IMR-90 (cell line): ENCODE results near the gene ATP1A3. TPM values are rescaled to one million over a fixed set of nuclear protein-coding genes. Genes with fewer than 3 reads are reported as not detected.

Experiments used
- ATAC-seq: fragments of 200-7000 bp; cut with Tn5 transposase; 2 replicates; pipeline ENCODE4 v1.9.1; 2020; ENCODE audit warnings: low read depth, mild to moderate bottlenecking, moderate library complexity
- BruUV-seq: library from RNA; stranded (reverse); fragments of 400-500 nt; replicated peaks from 2 replicates; lab custom pipeline; 2021; lab: Mats Ljungman, UMichigan
- CTCF ChIA-PET: fragments of 300-600 bp; formaldehyde crosslinking; extraction: SDS; loops from one replicate; lab custom pipeline; 2021; ENCODE audit warnings: antibody characterized with exemption; lab: Yijun Ruan, JAX
- POLR2A ChIA-PET: fragments of 300-600 bp; sonication (Branson Sonifier 250); formaldehyde crosslinking; loops from one replicate; lab custom pipeline; 2022; ENCODE audit warnings: antibody characterized with exemption; ENCODE audit not compliant: unreplicated experiment; lab: Charles Lee
- DNase-seq: peaks from one replicate; pipeline ENCODE4 v3.0.0; 2013
- H2AFZ ChIP-seq: replicated peaks from 2 replicates; pipeline ENCODE3; 2013; ENCODE audit warnings: low read length, mild to moderate bottlenecking; ENCODE audit not compliant: poor library complexity
- H2AK5ac ChIP-seq: 2 replicates; pipeline ENCODE4 v1.6.1; 2013; ENCODE audit warnings: low read depth, low read length, inconsistent platforms
- H2AK9ac ChIP-seq: replicated peaks from 2 replicates; pipeline ENCODE3; 2013; ENCODE audit warnings: mild to moderate bottlenecking, low read depth, low read length, moderate library complexity; ENCODE audit not compliant: poor library complexity
- H2BK120ac ChIP-seq: 2 replicates; pipeline ENCODE4 v1.6.1; 2013; ENCODE audit warnings: low read depth, low read length, inconsistent platforms
- H2BK15ac ChIP-seq: 3 replicates; pipeline ENCODE4 v1.6.1; 2013; ENCODE audit warnings: low read depth, low read length, inconsistent platforms
- H2BK20ac ChIP-seq: 2 replicates; pipeline ENCODE4 v1.6.1; 2013; ENCODE audit warnings: low read depth, mild to moderate bottlenecking, inconsistent platforms, low read length, moderate library complexity
- H2BK5ac ChIP-seq: 2 replicates; pipeline ENCODE4 v1.6.1; 2013; ENCODE audit warnings: mild to moderate bottlenecking, low read depth, low read length, inconsistent platforms; ENCODE audit not compliant: poor library complexity, severe bottlenecking
- H3K14ac ChIP-seq: replicated peaks from 2 replicates; pipeline ENCODE4 v1.6.1; 2013; ENCODE audit warnings: low read depth, low read length, inconsistent platforms
- H3K18ac ChIP-seq: 2 replicates; pipeline ENCODE4 v1.6.1; 2013; ENCODE audit warnings: low read depth, low read length, control low read depth
- H3K23ac ChIP-seq: 2 replicates; pipeline ENCODE4 v1.6.1; 2013; ENCODE audit warnings: low read depth, low read length, inconsistent platforms
- H3K27ac ChIP-seq: 2 replicates; pipeline ENCODE4 v1.5.1; 2013; ENCODE audit warnings: mild to moderate bottlenecking, control low read depth, low read length; ENCODE audit not compliant: insufficient read depth
- H3K27me3 ChIP-seq: 2 replicates; pipeline ENCODE4 v1.6.1; 2013; ENCODE audit warnings: low read length; ENCODE audit not compliant: control insufficient read depth, insufficient read depth
- H3K36me3 ChIP-seq: 2 replicates; pipeline ENCODE4 v1.6.1; 2013; ENCODE audit warnings: low read length, mixed read lengths; ENCODE audit not compliant: control insufficient read depth, insufficient read depth
- H3K4ac ChIP-seq: 2 replicates; pipeline ENCODE4 v1.6.1; 2013; ENCODE audit warnings: low read depth, low read length, inconsistent platforms
- H3K4me1 ChIP-seq: 2 replicates; pipeline ENCODE4 v1.6.1; 2013; ENCODE audit warnings: low read length, mixed read lengths; ENCODE audit not compliant: control insufficient read depth, insufficient read depth
- H3K4me2 ChIP-seq: 2 replicates; pipeline ENCODE4 v1.6.1; 2013; ENCODE audit warnings: low read depth, mild to moderate bottlenecking, control low read depth, low read length, moderate library complexity
- H3K4me3 ChIP-seq: 2 replicates; pipeline ENCODE4 v1.5.1; 2013; ENCODE audit warnings: low read depth, mild to moderate bottlenecking, control low read depth, low read length, moderate library complexity; ENCODE audit not compliant: insufficient read depth
- H3K56ac ChIP-seq: 2 replicates; pipeline ENCODE4 v1.6.1; 2013; ENCODE audit warnings: low read length, inconsistent platforms; ENCODE audit not compliant: insufficient read depth; ENCODE audit errors: extremely low read depth
- H3K79me1 ChIP-seq, 2 experiments: 2 replicates each; pipeline ENCODE4 v1.6.1; 2013; ENCODE audit warnings: low read length in 2 of 2, inconsistent platforms in 1 of 2, low read depth in 1 of 2
- H3K9ac ChIP-seq: 2 replicates; pipeline ENCODE4 v1.6.1; 2013; ENCODE audit warnings: low read depth, low read length, control low read depth
- H3K9me1 ChIP-seq: 2 replicates; pipeline ENCODE4 v1.6.1; 2013; ENCODE audit warnings: low read length, inconsistent platforms; ENCODE audit not compliant: insufficient read depth
- H3K9me3 ChIP-seq: 2 replicates; pipeline ENCODE4 v1.6.1; 2013; ENCODE audit warnings: low read length; ENCODE audit not compliant: control insufficient read depth, insufficient read depth
- H4K20me1 ChIP-seq: 2 replicates; pipeline ENCODE4 v1.6.1; 2013; ENCODE audit warnings: low read length, inconsistent platforms; ENCODE audit not compliant: insufficient read depth
- H4K5ac ChIP-seq: 2 replicates; pipeline ENCODE4 v1.6.1; 2013; ENCODE audit warnings: mild to moderate bottlenecking, low read depth, low read length, control low read depth
- H4K8ac ChIP-seq, 2 experiments: 2 replicates each; pipeline ENCODE4 v1.6.1; 2013; ENCODE audit warnings: low read depth in 2 of 2, low read length in 2 of 2, control low read depth in 1 of 2, inconsistent platforms in 1 of 2
- H4K91ac ChIP-seq: 2 replicates; pipeline ENCODE4 v1.6.1; 2013; ENCODE audit warnings: low read depth, low read length, inconsistent platforms; ENCODE audit not compliant: insufficient read depth
- CEBPB ChIP-seq: IDR thresholded peaks from 2 replicates; pipeline ENCODE4 v1.6.1; 2012; ENCODE audit warnings: low read depth, low read length, improper control_type of control experiment
- CHD1 ChIP-seq: IDR thresholded peaks from 2 replicates; pipeline ENCODE4 v1.6.1; 2012; ENCODE audit warnings: low read depth, low read length, improper control_type of control experiment
- MAFK ChIP-seq: IDR thresholded peaks from 2 replicates; pipeline ENCODE4 v1.6.1; 2012; ENCODE audit warnings: low read depth, low read length, improper control_type of control experiment
- MAZ ChIP-seq: IDR thresholded peaks from 2 replicates; pipeline ENCODE4 v1.6.1; 2012; ENCODE audit warnings: low read depth, mild to moderate bottlenecking, low read length, improper control_type of control experiment, moderate library complexity, borderline replicate concordance
- MXI1 ChIP-seq: IDR thresholded peaks from 2 replicates; pipeline ENCODE4 v1.6.1; 2012; ENCODE audit warnings: low read depth, mild to moderate bottlenecking, low read length, moderate library complexity, borderline replicate concordance
- NFE2L2 ChIP-seq: fragments of 150-350 bp; IDR thresholded peaks from 2 replicates; pipeline ENCODE4 v1.6.1; 2016; ENCODE audit warnings: low read depth, mild to moderate bottlenecking, low read length
- POLR2A ChIP-seq: IDR thresholded peaks from 2 replicates; pipeline ENCODE4 v1.6.1; 2012; ENCODE audit warnings: mild to moderate bottlenecking, low read depth, low read length
- RAD21 ChIP-seq: IDR thresholded peaks from 2 replicates; pipeline ENCODE4 v1.6.1; 2012; ENCODE audit warnings: low read length, improper control_type of control experiment
- RCOR1 ChIP-seq: IDR thresholded peaks from 2 replicates; pipeline ENCODE4 v1.6.1; 2012; ENCODE audit warnings: mild to moderate bottlenecking, low read length, improper control_type of control experiment; ENCODE audit not compliant: insufficient replicate concordance
- RFX5 ChIP-seq: IDR thresholded peaks from 2 replicates; pipeline ENCODE4 v1.8.0; 2012; ENCODE audit warnings: low read depth, mild to moderate bottlenecking, low read length, moderate library complexity
- WGBS, 2 experiments: methylation state at CpG; one replicate each; pipeline versions ENCODE4 v1.1.5 to v1.1.7; 2013; ENCODE audit warnings: missing lambda C conversion rate in 2 of 2; ENCODE audit not compliant: insufficient read length in 1 of 2; ENCODE audit errors: extremely low coverage in 2 of 2; 5-methylcytosine and 5-hydroxymethylcytosine counted together
- dilution Hi-C: fragments of 300-500 bp; cut with HindIII; formaldehyde crosslinking; loops from one replicate; pipeline ENCODE4 v1.14.3; 2018; ENCODE audit warnings: low sequenced_read_pairs; ENCODE audit not compliant: unreplicated experiment
- in situ Hi-C: fragments of 300-500 bp; cut with MboI; formaldehyde crosslinking; loops from 3 replicates; pipeline ENCODE4 v1.14.3; 2019; ENCODE audit warnings: low sequenced_read_pairs, inconsistent platforms, mixed read lengths
- intact Hi-C: fragments of 100-400 bp; cut with micrococcal nuclease; formaldehyde crosslinking; loops from 2 replicates; pipeline ENCODE4 v1.10.0; 2022
- polyA plus RNA-seq, 3 experiments: library from polyadenylated mRNA; depleted of rRNA; stranded (reverse); fragments of >200 nt; gene quantifications; 2 replicates each; pipeline ENCODE4 v1.2.3, GENCODE V29; 2012; ENCODE audit warnings: low replicate concordance in 1 of 3
- total RNA-seq: library from RNA; depleted of rRNA; stranded (reverse); fragments of >200 nt; gene quantifications from 2 replicates; pipeline ENCODE4 v1.2.3, GENCODE V29; 2012
- TF ChIP-seq, protein P1 (sequence below): fragments of 150-350 bp; IDR thresholded peaks from 2 replicates; pipeline ENCODE4 v1.6.1; 2017; ENCODE audit warnings: mild to moderate bottlenecking, antibody characterized with exemption, low read length, low read depth

ATP1A3 gene
- total and polyA plus RNA-seq, 2 of the 4 experiments (the other 2 are of a cell fraction): under 0.01 to 0.12 TPM

DNA sequence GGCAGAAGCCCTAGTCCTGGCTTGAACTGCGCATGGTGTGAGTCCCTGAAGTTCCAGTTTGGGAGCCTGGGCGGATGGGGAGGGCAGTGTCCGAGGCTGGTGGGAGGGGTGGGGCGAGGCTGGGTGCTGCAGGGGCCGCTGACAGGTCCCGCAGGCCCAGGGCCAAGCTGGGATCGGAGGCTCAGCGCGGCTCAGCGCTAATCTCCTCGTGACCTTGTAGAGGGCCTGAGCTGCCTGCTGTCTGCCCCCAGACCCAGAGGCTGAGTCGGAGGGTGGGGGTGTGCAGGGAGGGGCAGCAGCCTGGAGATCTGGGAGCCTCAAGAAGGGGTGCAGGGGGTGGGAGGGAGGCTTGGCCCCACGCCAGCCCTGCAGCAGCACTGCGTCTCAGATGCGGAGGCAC, 3.0 kb downstream of the ATP1A3 start:
- H2AK5ac ChIP-seq: no peak overlapping the region
- no peak overlapping the region for H2AFZ ChIP-seq
- H3K27ac ChIP-seq: no peak overlapping the region
- ChIA-PET POLR2A (no interaction called here), CTCF (no interaction called here)
- intact Hi-C loops: no loop called here
- no peak overlapping the region for H2BK20ac ChIP-seq
- no peak overlapping the region for H2BK120ac ChIP-seq
- DNase-seq (no peak), ATAC-seq (no peak)
- 7% methylated on average over 5 of the region's 15 CpGs; no CpG with 5 or more reads in 1 of the 2 experiments for WGBS, 2 experiments
- H3K4ac ChIP-seq: no peak overlapping the region
- no peak overlapping the region for H2BK5ac ChIP-seq
- H4K91ac ChIP-seq: no peak overlapping the region
- H3K4me1 ChIP-seq: no peaks in the 10 kb centered on the region
- no peaks in the 10 kb centered on the region for H3K36me3 ChIP-seq
- H3K79me1 ChIP-seq: no peaks in the 10 kb centered on the region
- no peak overlapping the region for H3K18ac ChIP-seq
- BruUV-seq: no TSS peak
- H3K9me1 ChIP-seq: peaks cover 8% of the 10 kb centered on the region; the same call in 1 of the 2 replicates
- in situ Hi-C loops: no loop called here
- H3K23ac ChIP-seq: no peak overlapping the region
- no peak overlapping the region for H3K56ac ChIP-seq
- no peak overlapping the region for H3K4me3 ChIP-seq
- H2AK9ac ChIP-seq: no peak overlapping the region
- H2BK15ac ChIP-seq: no peak overlapping the region
- no peak overlapping the region for H3K4me2 ChIP-seq
- dilution Hi-C loops: no loop called here
- H3K27me3 ChIP-seq: peaks cover 54% of the 10 kb centered on the region
- H3K9me3 ChIP-seq: no peaks in the 10 kb centered on the region
- TF ChIP-seq, protein P1, sequence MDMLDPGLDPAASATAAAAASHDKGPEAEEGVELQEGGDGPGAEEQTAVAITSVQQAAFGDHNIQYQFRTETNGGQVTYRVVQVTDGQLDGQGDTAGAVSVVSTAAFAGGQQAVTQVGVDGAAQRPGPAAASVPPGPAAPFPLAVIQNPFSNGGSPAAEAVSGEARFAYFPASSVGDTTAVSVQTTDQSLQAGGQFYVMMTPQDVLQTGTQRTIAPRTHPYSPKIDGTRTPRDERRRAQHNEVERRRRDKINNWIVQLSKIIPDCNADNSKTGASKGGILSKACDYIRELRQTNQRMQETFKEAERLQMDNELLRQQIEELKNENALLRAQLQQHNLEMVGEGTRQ: no peak
- no peak for TF ChIP-seq POLR2A
- TF ChIP-seq CHD1: no peak
- TF ChIP-seq NFE2L2: no peak
- no peak for TF ChIP-seq MAFK
- no peak for TF ChIP-seq RCOR1
- TF ChIP-seq MXI1: no peak
- TF ChIP-seq CEBPB: no peak
- no peak for TF ChIP-seq RFX5
- no peak for TF ChIP-seq MAZ
- no peak for TF ChIP-seq RAD21
- H4K8ac ChIP-seq: no peak overlapping the region
- H3K9ac ChIP-seq: no peak overlapping the region
- no peak overlapping the region for H4K5ac ChIP-seq
- no peak overlapping the region for H3K14ac ChIP-seq
- H4K20me1 ChIP-seq: peaks cover 3% of the 10 kb centered on the region; the same call in 1 of the 2 replicates
